ENCODE data around the gene EXD3.

DNA sequence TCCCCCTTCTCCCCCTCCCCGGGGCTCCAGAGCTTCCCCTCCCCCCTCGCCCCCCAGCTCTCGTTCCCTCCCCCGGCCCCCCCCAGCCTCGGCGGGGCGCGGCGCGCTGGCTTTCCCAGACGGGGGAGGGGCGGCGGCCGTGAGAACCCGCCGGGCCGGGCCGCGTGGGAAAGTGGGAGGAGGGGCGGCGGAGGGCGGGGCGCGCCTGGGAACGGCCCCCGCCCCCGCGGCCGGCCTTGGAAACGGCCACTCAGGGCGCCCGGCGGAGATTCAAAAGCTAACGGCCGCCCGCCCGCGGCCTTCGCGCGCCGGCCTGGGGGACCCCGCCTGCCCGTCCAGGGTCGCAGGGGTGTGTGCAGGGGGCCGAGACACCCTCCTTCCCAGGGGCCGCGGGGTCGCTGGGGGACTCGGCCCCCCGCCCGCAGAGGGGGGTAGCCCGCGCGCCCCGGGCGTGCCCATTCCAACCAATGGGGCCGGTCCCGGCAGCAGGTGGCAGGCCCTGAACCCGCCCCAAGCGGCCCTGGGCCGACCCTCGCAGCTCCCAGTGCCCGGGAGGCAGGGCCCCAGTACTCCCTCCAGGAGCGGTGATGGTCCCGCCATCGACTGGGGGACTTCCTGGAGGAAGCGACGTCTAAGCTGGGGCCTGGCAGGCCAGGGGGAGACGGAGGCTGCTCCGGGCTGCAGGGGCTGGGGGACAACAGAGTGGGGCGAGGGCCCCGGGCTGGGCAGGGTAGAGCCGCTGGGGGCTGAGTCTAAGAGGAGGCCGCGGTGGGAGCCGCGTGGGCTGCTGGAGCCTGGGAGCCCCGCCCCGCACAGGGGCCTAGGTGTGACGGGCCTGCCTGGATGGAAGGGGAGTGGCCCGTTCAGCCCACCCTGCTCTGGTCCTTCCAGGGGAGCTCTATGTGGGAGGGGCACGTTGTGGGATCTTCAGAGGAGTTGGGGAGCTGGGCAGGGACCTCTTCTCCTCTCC, 106.7 kb downstream of the EXD3 start:
- TF ChIP-seq EP300 (IDR thresholded peaks at IDR 0.05) (no peak), POLR2A (IDR thresholded peaks at IDR 0.05) (no peak)
- TF ChIP-seq, protein P1, sequence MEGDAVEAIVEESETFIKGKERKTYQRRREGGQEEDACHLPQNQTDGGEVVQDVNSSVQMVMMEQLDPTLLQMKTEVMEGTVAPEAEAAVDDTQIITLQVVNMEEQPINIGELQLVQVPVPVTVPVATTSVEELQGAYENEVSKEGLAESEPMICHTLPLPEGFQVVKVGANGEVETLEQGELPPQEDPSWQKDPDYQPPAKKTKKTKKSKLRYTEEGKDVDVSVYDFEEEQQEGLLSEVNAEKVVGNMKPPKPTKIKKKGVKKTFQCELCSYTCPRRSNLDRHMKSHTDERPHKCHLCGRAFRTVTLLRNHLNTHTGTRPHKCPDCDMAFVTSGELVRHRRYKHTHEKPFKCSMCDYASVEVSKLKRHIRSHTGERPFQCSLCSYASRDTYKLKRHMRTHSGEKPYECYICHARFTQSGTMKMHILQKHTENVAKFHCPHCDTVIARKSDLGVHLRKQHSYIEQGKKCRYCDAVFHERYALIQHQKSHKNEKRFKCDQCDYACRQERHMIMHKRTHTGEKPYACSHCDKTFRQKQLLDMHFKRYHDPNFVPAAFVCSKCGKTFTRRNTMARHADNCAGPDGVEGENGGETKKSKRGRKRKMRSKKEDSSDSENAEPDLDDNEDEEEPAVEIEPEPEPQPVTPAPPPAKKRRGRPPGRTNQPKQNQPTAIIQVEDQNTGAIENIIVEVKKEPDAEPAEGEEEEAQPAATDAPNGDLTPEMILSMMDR (IDR thresholded peaks at IDR 0.05), result no peak

Measured in stomach (tissue), 4 donors.